Left ventricle myocardium inferior (tissue), 1 donor: Measurements from ENCODE around the gene SPG21. TPM values are rescaled to one million over a fixed set of nuclear protein-coding genes. Genes with fewer than 3 reads are reported as not detected.

Experiments used
- DNase-seq: peaks from one replicate; pipeline ENCODE4 v3.0.0-alpha.2; 2020
- H3K27ac ChIP-seq: fragments of 200-600 bp; replicated peaks from 2 replicates; pipeline ENCODE4 v1.8.0; 2021
- H3K27me3 ChIP-seq: fragments of 200-600 bp; 2 replicates; pipeline ENCODE4 v1.8.0; 2021; ENCODE audit warnings: low read depth
- H3K36me3 ChIP-seq: fragments of 200-600 bp; 2 replicates; pipeline ENCODE4 v1.8.0; 2021
- H3K4me1 ChIP-seq: fragments of 200-600 bp; 2 replicates; pipeline ENCODE4 v1.8.0; 2021
- H3K4me3 ChIP-seq: fragments of 200-600 bp; 2 replicates; pipeline ENCODE4 v1.8.0; 2021; ENCODE audit warnings: mild to moderate bottlenecking, moderate library complexity
- H3K9me3 ChIP-seq: fragments of 200-600 bp; replicated peaks from 2 replicates; pipeline ENCODE4 v1.8.0; 2021
- intact Hi-C: fragments of 100-400 bp; cut with micrococcal nuclease; formaldehyde crosslinking; loops from one replicate; pipeline ENCODE4 v1.11.0; 2022
- total RNA-seq: library from RNA; stranded (reverse); fragmentation: NEBNext Ultra II Directional; extraction: Animal tissue kit (Norgen Biotek cat#: 25700); gene quantifications from one replicate; pipeline ENCODE4 v1.2.1, GENCODE V29; 2021
- TF ChIP-seq, protein P1 (sequence below): fragments of 200-600 bp; IDR thresholded peaks from 2 replicates; pipeline ENCODE4 v1.8.0; 2021; ENCODE audit warnings: antibody characterized with exemption, mild to moderate bottlenecking, borderline replicate concordance
- donor health status: DM: no; HTN: yes; CAD: no; lungs with severe emphysema.

Gene SPG21
- total RNA-seq, 1 donor from 2014 or later: 47.2 TPM

DNA sequence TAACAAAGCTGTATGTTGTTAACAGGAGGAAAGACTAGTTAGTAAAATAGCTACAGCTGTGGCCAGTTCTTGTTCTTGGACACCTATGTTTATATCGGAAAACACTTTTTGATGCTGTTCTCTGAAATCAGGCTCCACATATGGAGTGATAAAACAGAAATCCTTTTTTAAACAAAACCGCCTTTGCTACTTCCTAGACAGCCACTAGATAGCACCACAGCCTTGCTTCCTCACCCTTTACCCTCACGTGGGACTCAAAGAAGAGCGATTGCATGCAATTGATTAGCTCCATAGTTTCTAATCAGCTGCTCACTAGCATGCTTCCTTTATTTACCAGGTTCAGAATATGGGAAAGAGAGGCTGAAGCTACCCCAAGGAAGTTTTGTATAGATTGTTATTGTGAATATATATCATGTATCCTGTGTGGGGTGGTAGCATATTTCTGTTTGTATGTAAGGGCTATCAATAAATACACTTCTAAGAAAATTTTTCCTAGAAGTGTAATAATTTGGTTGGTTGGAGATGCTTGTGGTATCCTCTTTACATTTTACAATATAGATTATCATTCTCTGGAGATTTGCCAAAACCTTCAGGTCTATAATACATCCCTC is 44.0 kb upstream of the SPG21 start:
- DNase-seq: no peak
- no peak overlapping the region for H3K4me3 ChIP-seq
- no peaks in the 10 kb centered on the region for H3K27me3 ChIP-seq
- intact Hi-C loops: no loop called here
- H3K27ac ChIP-seq: no peak overlapping the region
- H3K36me3 ChIP-seq: no peaks in the 10 kb centered on the region
- H3K4me1 ChIP-seq: peaks cover 6% of the 10 kb centered on the region
- TF ChIP-seq, protein P1, sequence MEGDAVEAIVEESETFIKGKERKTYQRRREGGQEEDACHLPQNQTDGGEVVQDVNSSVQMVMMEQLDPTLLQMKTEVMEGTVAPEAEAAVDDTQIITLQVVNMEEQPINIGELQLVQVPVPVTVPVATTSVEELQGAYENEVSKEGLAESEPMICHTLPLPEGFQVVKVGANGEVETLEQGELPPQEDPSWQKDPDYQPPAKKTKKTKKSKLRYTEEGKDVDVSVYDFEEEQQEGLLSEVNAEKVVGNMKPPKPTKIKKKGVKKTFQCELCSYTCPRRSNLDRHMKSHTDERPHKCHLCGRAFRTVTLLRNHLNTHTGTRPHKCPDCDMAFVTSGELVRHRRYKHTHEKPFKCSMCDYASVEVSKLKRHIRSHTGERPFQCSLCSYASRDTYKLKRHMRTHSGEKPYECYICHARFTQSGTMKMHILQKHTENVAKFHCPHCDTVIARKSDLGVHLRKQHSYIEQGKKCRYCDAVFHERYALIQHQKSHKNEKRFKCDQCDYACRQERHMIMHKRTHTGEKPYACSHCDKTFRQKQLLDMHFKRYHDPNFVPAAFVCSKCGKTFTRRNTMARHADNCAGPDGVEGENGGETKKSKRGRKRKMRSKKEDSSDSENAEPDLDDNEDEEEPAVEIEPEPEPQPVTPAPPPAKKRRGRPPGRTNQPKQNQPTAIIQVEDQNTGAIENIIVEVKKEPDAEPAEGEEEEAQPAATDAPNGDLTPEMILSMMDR: peak; percentile 51
- H3K9me3 ChIP-seq: no peaks in the 10 kb centered on the region

- peak; percentile 42 for DNase-seq
Measured at GRCh38 chr15:65032801-65033537, 43.3 kb upstream of the SPG21 start.

DNA sequence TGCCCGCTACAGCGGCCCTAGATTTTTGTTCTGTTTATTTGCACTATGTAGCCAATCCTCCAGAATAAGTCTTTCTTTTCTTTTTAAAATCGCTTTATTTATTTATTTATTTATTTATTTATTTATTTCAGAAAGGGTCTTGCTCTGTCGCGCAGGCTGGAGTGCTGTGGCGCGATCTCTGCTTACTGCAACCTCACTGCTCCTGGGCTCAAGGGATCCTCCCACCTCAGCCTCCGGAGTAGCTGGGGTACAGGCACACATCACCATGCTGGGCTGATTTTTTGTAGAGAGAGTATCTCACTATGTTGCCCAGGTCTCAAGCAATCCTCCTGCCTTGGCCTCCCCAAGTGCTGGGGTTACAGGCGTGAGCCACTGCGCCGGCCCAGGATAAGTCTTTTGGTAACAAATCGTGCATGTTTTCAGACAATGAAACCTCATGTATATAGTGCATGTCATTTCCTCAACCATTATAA is 40.1 kb upstream of the SPG21 start:
- peak overlapping the region; percentile 86 for H3K27ac ChIP-seq
- TF ChIP-seq, protein P1: no peak

More at GRCh38 chr15:65032801-65033537, 43.3 kb upstream of the SPG21 start:
- no peak overlapping the region for H3K4me3 ChIP-seq
- H3K9me3 ChIP-seq: no peaks in the 10 kb centered on the region
- H3K27ac ChIP-seq: no peak overlapping the region
- intact Hi-C loops: no loop called here
- TF ChIP-seq, protein P1: peak; percentile 70
- H3K27me3 ChIP-seq: no peaks in the 10 kb centered on the region
- H3K4me1 ChIP-seq: peaks cover 14% of the 10 kb centered on the region
- no peaks in the 10 kb centered on the region for H3K36me3 ChIP-seq

GRCh38 chr15:65028921-65029735 is 39.4 kb upstream of the SPG21 start, which contains the start of gene MTFMT:
TSS of gene MTFMT (minus strand) at chr15:65029639. CDS start at chr15:65029613, 26 bp downstream.
- Histone ChIP-seq H3K4me1 (peaks cover 20% of the 10 kb centered on the region), H3K27ac (peak within 1 kb of the TSS; percentile 86), H3K9me3 (no peaks in the 10 kb centered on the region), H3K4me3 (peak within 1 kb of the TSS; percentile 80), H3K36me3 (peaks cover 20% of the 10 kb centered on the region), H3K27me3 (no peaks in the 10 kb centered on the region)
- TF ChIP-seq, protein P1: no peak
- intact Hi-C loops: no loop called here
- DNase-seq: peak; percentile 94

More for the DNA sequence above, 40.1 kb upstream of the SPG21 start:
- peak overlapping the region; percentile 80 for H3K4me3 ChIP-seq
- peaks cover 20% of the 10 kb centered on the region for H3K4me1 ChIP-seq
- DNase-seq: no peak
- intact Hi-C loops: no loop called here
- H3K9me3 ChIP-seq: no peaks in the 10 kb centered on the region
- H3K36me3 ChIP-seq: peaks cover 15% of the 10 kb centered on the region
- H3K27me3 ChIP-seq: no peaks in the 10 kb centered on the region

DNA sequence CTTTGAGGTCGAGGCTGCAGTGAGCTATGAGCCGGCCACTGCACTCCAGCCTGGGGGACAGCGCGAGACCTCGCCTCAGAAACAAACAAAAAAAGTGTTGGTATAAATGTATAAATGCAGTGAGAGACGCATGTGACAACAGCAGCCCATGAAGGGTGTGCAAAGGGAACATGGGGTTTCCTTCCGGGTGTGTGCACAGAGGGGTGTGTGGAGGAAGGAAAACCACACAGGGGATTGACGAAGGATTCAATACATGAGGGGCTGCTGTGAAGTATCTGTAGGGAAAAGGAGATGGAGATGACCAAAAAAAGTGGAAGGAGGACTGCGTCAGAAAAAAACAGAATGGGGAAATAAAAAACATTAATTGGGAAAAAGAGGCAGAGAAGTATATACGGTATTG is 38.6 kb upstream of the SPG21 start:
- intact Hi-C loops: no loop called here
- peak overlapping the region; percentile 86 for H3K27ac ChIP-seq
- DNase-seq: no peak
- H3K4me3 ChIP-seq: peak overlapping the region; percentile 80
- peaks cover 20% of the 10 kb centered on the region for H3K4me1 ChIP-seq
- TF ChIP-seq, protein P1: no peak
- peaks cover 28% of the 10 kb centered on the region for H3K36me3 ChIP-seq
- H3K27me3 ChIP-seq: no peaks in the 10 kb centered on the region
- no peaks in the 10 kb centered on the region for H3K9me3 ChIP-seq
